Left renal cortex interstitium (tissue), 4 donors: Measurements from ENCODE around the gene TUBB4B. TPM values are rescaled to one million over a fixed set of nuclear protein-coding genes. Genes with fewer than 3 reads are reported as not detected.
"Not testable (repeated sequence)": the region's sequence is repeated elsewhere in the genome, so short reads cannot be mapped to it uniquely, and the experiment has no call there.

Source experiments
- DNase-seq, 4 donors: peaks; one replicate each; pipeline ENCODE4 v3.0.0-alpha.2; 2013; ENCODE audit warnings: low read depth in 4 of 4, low spot score in 2 of 4, missing footprints in 1 of 4
- polyA plus RNA-seq, 4 donors: library from polyadenylated mRNA; unstranded; fragments of 120-200 nt; gene quantifications; one replicate each; pipeline ENCODE4 v1.2.1, GENCODE V29; 2013; ENCODE audit not compliant: insufficient read length in 4 of 4

TUBB4B gene
- polyA plus RNA-seq, 4 donors = 324 to 444 (median 393) TPM

DNA sequence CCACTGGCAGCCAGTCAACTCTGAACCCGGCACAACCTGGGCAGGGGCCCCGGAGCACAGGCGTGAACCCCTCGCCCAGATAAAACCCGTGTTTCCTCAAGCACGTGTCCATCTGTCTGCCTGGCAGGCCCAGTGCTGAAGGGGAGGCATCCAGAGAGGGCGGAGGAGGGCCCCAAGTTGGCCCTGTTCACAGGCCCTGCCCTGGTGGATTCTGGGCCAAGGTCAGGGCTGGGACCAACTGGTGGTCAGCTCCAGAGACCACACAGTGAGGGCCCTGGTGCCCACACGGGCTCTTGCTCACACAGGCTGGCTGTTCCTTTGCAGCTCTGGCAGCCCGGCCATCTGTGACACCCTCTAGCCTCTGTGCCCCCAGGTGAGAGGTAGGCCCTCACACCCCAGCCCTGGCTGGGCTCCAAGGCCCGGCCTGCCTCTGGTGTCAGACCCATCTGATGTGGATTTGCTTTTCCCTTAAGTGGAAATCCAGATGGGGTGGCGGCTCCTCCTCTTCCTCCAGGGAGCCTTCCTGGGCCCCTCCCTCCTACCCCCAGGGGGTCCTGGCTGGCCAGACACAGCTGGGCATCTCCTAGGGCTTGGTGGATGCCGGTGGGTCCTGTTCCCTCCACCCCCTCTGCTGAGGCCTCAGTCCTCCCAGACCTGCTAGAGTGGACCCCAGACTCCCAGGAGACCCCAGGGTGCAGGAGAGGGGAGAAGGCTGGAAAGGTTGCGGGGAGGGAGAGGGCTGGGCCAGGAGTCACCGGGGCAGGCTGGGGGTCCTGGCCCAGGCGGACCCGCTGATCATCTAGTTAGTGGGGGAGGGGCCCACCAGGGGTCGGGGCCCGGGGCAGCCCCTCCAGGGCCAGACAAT, 9.5 kb downstream of the TUBB4B start:
- no peak for DNase-seq

DNA sequence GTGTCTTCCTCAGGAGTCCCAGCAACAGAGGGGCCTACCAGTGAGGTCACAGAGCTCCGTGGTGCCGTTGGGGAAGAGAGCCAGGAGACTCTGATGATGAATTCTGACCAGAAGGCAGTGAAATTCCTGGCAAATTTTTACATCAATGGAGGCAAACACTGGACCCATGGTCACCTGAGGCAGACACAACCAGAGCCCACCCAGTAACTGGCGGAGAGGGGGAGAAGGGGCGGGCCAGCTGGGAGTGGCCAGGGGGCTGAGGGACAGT, 10.0 kb downstream of the TUBB4B start, which contains the start of gene STPG3:
Gene STPG3, plus strand, starts transcription at position 93 of the 268 bp plus-strand sequence. Its CDS starts 1 bp downstream, at position 94.
- no peak for DNase-seq

DNA sequence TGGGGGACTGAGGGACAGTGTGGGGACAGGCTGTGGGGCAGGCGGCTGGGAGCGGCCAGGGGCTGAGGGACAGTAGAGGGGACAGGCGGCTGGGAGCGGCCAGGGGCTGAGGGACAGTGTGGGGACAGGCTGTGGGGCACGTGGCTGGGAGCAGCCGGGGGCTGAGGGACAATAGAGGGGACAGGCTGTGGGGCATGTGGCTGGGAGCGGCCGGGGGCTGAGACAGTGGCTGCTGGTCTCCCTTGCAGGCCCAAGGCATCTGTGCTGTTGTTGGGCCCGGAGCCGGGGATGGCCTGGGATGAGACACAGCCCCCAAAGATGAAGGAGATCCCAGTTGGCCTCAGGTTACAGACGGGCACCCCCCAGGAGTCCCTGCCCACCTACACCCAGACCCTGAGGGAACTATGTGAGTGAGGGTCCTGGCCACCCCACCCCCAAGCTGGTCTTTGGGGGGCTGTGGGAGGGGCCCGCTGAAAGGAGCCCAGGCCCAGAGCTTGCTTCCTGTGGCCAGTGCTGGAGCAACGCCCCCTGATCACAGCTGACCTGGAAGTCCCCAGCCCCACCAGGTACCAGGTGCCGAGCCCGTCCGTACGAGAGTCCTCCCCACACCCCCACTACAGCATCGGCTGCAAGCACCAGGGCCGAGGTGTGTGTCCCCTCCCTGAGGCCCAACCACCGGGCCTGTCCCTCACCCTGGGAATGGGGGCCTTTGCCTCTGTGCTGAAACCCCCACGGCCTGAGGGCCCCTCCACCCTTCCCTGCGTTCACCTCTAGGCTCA, 10.6 kb downstream of the TUBB4B start:
- DNase-seq = no peak

DNA sequence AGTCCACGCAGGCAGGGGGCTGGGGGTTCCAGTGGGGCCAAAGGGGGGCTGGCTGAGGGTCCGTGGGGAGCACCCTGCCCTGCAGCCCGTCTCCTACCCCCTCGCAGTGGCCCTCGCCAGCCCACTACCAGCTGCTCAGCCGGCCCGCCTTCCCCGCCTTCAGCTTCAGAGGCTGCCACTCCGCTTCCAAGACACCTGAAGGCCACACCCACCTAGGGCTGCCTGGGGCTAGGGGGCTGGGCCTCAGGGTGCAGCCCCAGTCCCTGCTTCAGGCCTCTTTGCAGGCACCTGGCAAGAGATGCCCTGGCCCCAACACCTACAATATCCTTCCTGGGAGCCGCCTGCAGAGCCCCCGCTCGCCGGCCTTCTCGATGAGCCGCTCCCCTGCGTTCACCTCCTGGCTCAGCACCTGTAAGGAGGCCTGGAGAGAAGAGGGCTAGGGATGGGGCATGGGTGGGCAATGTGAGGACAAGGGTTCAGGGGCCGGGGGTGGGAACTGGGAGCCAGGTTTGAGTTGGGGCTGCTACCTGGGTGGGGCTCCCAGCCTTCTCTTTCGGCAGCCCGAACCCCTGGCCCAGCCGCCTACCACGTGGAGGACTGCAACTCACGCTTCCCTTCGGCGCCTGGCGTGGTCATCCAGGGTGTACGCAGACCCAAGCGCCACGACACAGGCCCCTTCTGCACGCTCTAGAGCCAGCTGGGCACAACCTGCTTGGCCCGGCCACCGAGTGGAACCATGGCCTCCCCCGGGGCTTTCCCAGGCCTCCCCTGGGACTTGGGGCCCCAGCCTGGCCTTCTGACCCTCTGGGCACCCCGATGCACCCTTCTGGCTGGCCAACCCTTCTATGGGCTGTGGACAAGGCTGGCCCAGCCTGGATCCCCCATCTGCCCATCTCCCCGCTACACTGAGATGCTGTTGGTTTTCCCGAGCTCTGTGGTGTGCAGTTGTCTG, 11.7 kb downstream of the TUBB4B start:
- DNase-seq = no peak

DNA sequence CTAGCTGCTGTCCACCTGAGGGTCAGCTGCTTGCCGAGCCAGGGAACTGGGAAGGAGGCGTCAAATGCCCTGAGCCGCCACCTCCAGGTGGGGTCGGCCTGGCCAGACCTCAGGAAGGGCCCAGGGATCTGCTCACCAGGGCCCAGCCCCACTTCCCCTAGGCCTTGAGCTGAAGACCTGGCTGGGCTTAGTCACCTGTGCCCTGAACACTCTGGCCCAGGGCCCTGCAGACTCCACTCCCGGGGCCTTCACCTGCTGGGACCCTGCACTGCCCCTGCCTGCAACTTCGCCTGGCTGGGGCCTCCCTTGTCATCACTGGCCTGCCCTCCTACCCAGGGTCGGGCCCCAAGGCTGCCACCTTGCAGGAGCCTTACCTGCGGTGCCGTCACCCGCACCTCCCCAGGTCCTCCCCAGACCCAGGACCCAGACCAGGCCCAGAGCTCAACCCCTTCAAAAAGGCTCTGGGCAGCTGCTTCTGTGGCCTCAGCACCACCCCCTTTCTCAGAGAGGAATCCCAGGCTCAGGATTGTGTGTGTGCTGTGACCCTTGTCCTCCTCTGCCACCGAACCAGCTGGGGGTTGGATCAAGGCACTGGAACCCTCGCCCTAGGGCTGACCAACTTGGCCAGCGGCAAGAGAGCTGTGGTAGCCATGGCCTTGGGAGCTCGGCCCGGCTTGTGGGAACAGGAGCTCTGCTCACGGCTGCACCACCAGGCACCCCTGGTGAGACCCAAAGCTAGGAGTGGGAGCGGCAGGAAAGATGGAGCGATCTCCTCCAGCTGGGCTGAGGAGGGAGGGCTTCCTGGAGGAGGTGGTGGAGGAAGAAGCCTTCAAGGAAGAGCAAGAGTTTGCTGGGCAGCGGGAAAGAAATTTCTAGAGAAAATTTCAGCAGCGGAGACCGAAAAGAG, 12.9 kb downstream of the TUBB4B start:
- DNase-seq = no peak

DNA sequence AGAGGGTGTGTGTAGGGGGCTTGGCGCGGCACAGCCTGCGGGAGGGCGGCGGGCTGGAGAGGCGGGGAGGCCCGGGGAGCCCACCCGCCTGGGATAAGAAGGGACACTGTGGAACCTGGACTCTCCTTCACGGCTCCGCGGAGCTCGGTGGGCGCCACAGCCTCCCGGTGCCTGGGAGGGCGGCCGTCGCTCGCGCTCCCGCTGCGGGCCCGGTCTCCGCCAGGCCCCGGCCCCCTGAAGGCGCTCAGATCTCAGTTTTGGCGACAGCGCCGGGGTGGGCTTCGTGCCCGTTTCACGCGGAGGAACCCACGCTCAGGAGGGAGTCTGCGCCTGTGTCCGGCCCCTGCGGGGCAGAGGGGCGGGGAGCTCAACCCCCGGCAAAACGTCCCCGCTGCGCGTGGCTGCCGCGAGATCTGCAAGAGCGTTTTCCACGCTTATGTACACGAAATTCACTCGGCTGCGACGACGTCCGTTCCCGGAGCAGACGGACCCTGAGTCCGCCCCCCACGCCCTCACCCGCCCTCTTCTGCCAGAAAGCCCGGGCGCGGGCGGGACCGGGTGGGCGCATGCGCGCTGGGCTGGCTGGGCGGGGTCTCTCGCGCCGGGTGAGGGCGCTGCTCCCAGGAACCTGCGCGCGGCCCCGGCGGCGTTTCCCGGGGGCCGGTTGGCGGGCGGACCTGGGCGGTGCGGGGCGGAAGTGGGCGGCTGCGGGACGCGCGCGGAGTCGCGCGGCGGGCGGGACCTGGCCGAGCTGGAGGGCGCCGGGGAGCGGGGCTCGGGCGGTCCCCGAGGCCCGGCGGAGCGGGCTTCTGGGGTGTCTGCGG, 13.7 kb downstream of the TUBB4B start, which contains the start of gene NELFB:
Gene NELFB, plus strand, starts transcription at position 704 of the 824 bp plus-strand sequence.
- DNase-seq = peak; percentile 65 to 84 (median 79)

DNA sequence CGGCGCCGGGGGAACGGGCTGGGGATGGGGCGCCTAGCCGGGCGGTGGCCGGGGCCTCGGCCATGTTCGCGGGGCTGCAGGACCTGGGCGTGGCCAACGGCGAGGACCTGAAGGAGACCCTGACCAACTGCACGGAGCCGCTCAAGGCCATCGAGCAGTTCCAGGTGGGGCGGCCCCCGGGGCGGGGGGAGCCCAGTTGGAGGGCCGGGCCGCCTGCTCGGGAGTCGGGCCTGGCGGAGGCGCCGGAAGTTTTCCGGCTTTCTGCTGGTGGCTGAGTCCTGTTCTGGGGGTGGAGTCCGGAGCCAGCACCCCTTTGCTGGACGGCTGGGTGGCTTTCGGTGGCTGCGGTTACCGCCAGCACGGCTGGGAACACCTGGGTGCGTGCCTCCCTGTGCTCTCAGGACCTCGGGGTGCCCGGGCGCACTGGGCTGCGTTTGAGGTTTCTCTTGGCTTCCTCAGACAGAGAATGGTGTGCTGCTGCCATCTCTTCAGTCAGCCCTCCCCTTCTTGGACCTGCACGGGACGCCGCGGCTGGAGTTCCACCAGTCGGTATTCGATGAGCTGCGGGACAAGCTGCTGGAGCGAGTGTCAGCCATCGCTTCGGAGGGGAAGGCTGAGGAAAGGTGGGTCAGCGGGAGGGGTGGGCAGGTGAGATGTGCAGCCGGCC, 14.5 kb downstream of the TUBB4B start:
- no peak for DNase-seq

DNA sequence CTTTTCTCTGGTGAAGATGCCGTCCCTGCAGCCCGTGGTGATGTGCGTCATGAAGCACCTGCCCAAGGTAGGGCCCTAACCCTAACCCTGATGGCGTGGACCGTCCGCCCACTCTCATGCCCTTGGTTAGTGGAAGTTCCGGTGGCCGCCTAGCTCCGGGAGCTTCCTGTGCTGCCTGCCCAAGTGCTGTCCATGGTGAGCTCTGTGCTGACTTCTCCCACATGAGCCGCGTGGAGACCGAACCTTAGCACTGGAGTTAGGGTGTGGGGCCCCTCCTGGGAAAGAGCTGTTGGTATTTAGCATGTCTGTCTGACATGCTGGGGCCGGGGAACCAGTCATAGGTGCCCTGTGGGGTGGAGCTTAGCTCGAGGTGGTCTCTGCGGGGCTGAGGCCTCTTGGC, 15.3 kb downstream of the TUBB4B start:
- no peak for DNase-seq

DNA sequence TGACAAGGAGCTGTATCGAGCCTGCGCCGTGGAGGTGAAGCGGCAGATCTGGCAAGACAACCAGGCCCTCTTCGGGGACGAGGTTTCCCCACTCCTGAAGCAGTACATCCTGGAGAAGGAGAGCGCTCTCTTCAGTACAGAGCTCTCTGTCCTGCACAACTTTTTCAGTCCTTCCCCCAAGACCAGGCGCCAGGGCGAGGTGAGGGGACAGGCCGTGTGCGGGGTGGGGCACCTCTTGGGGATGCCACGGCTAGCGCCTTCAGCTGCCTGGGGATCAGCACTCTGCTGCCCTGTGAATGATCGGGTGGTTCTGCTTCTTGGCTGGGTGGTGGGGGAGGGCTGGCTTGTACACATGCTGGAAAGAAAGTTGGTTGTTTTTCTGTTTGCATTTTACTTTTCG, 15.8 kb downstream of the TUBB4B start:
- DNase-seq = no peak

DNA sequence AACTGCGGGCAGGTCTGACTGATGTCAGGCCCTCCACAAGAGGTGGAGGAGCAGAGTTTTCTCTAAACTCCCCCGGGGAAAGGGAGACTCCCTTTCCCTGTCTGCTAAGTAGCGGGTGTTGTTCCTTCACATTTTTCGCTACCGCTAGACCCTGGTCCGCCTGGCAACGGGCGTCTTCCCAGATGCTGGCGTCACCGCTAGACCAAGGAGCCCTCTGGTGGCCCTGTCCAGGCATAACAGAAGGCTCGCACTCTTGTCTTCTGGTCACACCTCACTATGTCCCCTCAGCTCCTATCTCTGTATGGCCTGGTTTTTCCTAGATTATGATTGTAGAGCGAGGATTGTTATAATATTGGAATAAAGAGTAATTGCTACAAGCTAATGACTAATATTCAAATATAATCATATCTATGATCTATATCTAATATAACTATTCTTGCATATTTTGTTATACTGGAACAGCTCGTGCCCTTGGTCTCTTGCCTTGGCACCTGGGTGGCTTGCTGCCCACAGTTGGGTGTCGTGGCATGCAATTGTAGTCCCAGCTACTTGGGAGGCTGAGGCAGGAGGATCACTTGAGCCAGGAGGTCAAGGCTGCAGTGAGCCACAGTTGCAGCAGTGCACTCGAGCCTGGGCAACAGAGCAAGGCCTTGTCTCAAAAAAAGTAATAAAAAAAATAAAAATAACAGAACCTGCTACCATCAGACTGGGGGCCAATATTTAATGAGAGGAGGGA, 21.3 kb downstream of the TUBB4B start:
- not testable (repeated sequence) for DNase-seq

DNA sequence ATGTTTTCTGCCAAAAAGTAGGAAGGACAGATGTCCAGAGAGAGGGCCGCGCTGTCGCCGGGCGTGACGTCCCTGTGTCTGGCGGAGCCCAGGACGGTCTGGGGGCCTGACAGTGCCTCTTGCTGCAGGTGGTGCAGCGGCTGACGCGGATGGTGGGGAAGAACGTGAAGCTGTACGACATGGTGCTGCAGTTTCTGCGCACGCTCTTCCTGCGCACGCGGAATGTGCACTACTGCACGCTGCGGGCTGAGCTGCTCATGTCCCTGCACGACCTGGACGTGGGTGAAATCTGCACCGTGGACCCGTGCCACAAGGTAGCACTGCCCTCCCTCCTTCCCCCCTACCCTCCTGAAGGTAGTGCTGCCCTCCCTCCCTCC, 21.8 kb downstream of the TUBB4B start:
- no peak for DNase-seq

DNA sequence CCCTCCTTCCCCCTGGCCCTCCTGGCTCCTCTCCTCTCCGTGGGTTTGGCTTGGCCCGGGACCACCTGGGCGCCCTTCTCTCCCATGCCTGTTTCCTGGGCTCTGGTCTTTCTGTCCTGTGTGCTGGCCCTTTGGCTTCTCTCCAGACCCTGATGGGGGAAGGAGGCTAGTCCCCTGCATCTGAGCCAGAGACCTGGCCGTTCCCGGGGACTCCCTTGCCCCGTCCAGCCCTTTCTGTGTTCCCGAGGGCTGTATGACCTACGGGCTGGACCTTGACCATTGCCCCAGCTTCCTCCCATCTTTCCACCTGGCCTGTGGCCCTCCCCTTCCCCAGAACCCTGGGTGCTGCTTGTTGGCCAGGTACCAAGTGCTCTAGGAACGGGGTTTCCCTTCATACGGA, 22.4 kb downstream of the TUBB4B start:
- no peak for DNase-seq

DNA sequence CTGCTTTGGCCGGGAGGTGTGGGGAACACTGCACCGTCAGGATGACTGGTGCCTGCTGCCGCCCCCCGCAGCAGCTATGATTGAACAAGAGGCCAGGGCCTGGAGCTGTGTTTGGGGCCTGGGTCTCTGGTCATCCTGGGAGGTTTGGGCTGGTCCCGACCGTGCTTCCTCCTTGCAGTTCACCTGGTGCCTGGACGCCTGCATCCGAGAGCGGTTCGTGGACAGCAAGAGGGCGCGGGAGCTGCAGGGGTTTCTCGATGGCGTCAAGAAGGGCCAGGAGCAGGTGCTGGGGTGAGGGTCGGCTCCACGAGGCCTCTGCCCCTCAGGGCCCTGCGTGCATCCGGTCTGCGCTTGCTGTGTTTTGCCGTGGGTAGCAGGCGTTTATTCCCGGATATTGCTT, 23.0 kb downstream of the TUBB4B start:
- no peak for DNase-seq

DNA sequence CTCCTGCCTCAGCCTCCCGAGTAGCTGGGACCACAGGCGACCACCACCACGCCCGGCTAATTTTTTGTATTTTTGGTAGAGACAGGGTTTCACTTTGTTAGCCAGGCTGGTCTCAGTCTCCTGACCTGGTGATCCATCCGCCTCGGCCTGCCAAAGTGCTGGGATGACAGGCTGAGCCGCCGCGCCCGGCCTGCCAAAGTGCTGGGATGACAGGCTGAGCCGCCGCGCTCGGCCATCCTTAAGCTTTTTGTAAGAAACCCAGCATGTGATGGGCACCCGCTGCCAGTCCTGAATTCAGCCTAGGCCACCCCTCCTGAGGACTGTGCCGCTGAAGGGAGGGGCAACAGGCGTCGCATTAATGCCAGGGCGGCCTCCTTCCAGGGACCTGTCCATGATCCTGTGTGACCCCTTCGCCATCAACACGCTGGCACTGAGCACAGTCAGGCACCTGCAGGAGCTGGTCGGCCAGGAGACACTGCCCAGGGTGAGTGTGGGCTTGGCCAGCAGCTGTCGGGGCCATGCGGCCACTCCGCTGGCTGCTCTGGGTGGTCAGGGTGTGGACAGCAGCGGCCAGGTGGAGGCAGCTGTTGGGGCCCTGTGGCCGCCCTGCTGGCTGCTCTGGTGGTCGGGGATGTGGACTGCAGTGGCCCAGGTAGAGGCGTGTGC, 24.5 kb downstream of the TUBB4B start:
- no peak for DNase-seq

DNA sequence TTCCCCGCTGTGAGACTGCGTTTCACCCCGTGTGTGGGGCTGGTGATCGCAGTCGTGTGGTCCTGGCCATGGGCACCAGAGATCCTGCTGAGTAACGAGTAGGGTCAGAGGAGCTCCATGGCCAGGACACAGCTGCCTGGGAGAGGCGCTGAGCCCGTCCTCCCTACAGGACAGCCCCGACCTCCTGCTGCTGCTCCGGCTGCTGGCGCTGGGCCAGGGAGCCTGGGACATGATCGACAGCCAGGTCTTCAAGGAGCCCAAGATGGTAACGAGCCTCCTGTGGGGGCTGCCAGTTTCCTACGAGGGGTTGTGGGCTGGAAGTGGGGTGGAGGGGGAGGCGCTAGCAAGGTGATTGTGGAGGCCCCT, 25.1 kb downstream of the TUBB4B start:
- DNase-seq = no peak

DNA sequence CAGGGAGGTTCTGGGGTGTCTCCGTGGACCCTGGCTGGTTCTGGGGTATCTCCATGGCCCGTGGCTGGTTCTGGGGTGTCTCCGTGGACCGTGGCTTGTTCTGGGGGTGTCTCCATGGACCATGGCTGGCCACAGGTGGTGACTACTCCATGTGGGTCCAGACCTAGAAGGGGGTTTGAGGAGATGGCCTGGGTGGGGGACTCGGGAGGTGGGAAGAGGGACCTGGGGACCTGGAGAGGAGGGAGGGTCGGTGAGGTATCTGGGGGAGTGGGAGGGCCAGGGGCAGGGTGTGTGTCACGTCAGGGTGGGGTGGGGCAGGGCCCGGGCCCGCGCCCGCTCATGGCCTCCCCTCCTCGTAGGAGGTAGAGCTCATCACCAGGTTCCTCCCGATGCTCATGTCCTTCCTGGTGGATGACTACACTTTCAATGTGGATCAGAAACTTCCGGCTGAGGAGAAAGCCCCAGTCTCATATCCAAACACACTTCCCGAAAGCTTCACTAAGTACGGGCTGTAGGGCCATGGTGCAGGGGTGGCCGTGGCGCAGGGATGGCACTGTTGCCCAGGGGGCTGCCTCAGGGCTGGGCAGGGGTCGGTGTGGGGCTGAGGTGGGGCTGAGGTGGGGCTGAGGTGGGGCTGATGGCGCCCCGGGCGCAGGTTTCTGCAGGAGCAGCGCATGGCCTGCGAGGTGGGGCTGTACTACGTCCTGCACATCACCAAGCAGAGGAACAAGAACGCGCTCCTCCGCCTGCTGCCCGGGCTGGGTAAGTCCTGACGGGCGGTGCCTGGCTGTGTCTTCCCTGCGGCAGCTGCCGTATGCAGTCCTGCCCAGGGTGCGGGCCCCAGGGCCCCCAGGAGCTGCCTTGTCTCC, 25.7 kb downstream of the TUBB4B start:
- DNase-seq = no peak
